Fibroblast of skin of scalp (primary cell): Measurements from ENCODE around the gene CTNNBL1. TPM values are rescaled to one million over a fixed set of nuclear protein-coding genes. Genes with fewer than 3 reads are reported as not detected.
A peak's percentile ranks its signal among the peaks of the same experiment; 100 is the strongest.
"Not testable (repeated sequence)": the region's sequence is repeated elsewhere in the genome, so short reads cannot be mapped to it uniquely, and the experiment has no call there.

Experiments
- DNase-seq: peaks from one replicate; pipeline ENCODE4 v3.0.0-alpha.2; 2013
- polyA plus RNA-seq, 2 experiments: library from polyadenylated mRNA; unstranded; fragments of 120-200 nt; gene quantifications; one replicate each; pipeline ENCODE4 v1.2.1, GENCODE V29; 2013; ENCODE audit not compliant: insufficient read length in 2 of 2

CTNNBL1 gene
- polyA plus RNA-seq (2013, experiment 1 of 2; ENCODE audit: insufficient read length), result 48.8 TPM
- 53.6 TPM for polyA plus RNA-seq (2013, experiment 2 of 2; ENCODE audit: insufficient read length)

- DNase-seq, result peak; percentile 98
Measured at GRCh38 chr20:37693635-37694626, at the start of gene CTNNBL1. TSS of gene CTNNBL1 (plus strand) at chr20:37694030. CDS start at chr20:37694123, 93 bp downstream.

GRCh38 chr20:37644605-37645004 is 49.2 kb upstream of the CTNNBL1 start:
- DNase-seq, result no peak

GRCh38 chr20:37647946-37648345 is 45.9 kb upstream of the CTNNBL1 start:
- no peak for DNase-seq

- no peak for DNase-seq
Measured at GRCh38 chr20:37649017-37649416, 44.8 kb upstream of the CTNNBL1 start.

- DNase-seq, result no peak
Measured at GRCh38 chr20:37649676-37650370, 44.0 kb upstream of the CTNNBL1 start.

- DNase-seq, result no peak
Measured at GRCh38 chr20:37650661-37651060, 43.2 kb upstream of the CTNNBL1 start.

- DNase-seq, result peak; percentile 39
Measured at GRCh38 chr20:37651932-37652331, 41.9 kb upstream of the CTNNBL1 start.

- DNase-seq, result no peak
Measured at GRCh38 chr20:37656945-37657344, 36.9 kb upstream of the CTNNBL1 start.

- no peak for DNase-seq
Measured at GRCh38 chr20:37657924-37658804, 35.7 kb upstream of the CTNNBL1 start.

- DNase-seq, result no peak
Measured at GRCh38 chr20:37661519-37661918, 32.3 kb upstream of the CTNNBL1 start.

- DNase-seq, result no peak
Measured at GRCh38 chr20:37662308-37662707, 31.5 kb upstream of the CTNNBL1 start.

- DNase-seq, result not testable (repeated sequence)
Measured at GRCh38 chr20:37664595-37664994, 29.2 kb upstream of the CTNNBL1 start.

GRCh38 chr20:37668166-37668565 is 25.7 kb upstream of the CTNNBL1 start:
- no peak for DNase-seq

- DNase-seq, result peak; percentile 22
Measured at GRCh38 chr20:37669062-37669772, 24.6 kb upstream of the CTNNBL1 start.

- no peak for DNase-seq
Measured at GRCh38 chr20:37669773-37670236, 24.0 kb upstream of the CTNNBL1 start.

GRCh38 chr20:37670351-37670791 is 23.5 kb upstream of the CTNNBL1 start:
- peak; percentile 35 for DNase-seq

- no peak for DNase-seq
Measured at GRCh38 chr20:37672143-37672542, 21.7 kb upstream of the CTNNBL1 start.

- DNase-seq, result no peak
Measured at GRCh38 chr20:37673444-37673843, 20.4 kb upstream of the CTNNBL1 start.

- no peak for DNase-seq
Measured at GRCh38 chr20:37676440-37676839, 17.4 kb upstream of the CTNNBL1 start.

GRCh38 chr20:37677969-37678861 is 15.6 kb upstream of the CTNNBL1 start:
- no peak for DNase-seq
